Activated CD8-positive, alpha-beta memory T cell treated with anti-CD3 and anti-CD28 coated beads for 48 hours (primary cell): ENCODE data around the gene PRPH.

Experiments used
- DNase-seq, 3 experiments: peaks; one replicate each; pipeline ENCODE4 v3.0.0-alpha.2; 2020; ENCODE audit warnings: low read depth in 2 of 3, low spot score in 2 of 3

PRPH gene

GRCh38 chr12:49345051-49345824, 50.3 kb downstream of the PRPH start:
- no peak for DNase-seq

- no peak for DNase-seq
These were observed 51.1 kb downstream of the PRPH start for GRCh38 chr12:49345825-49346658.

- no peak for DNase-seq
These were observed 51.8 kb downstream of the PRPH start, which contains the start of gene DNAJC22 for GRCh38 chr12:49346659-49347310. DNAJC22 (plus strand) TSS chr12:49346888; CDS start chr12:49348873, 1,985 bp downstream.

- peak in 2 of 3 experiments; percentile 71 to 78 for DNase-seq
These were observed 52.6 kb downstream of the PRPH start for GRCh38 chr12:49347311-49348193.
